HCT116 (cell line): ENCODE measurements around the gene TBC1D32. TPM values are rescaled to one million over a fixed set of nuclear protein-coding genes. Genes with fewer than 3 reads are reported as not detected.

ENCODE experiments used
- ATAC-seq: fragments of 200-7000 bp; cut with Tn5 transposase; 2 replicates; pipeline ENCODE4 v1.9.1; 2020; ENCODE audit warnings: mild to moderate bottlenecking, moderate library complexity
- BruUV-seq: library from RNA; stranded (reverse); fragments of 400-500 nt; replicated peaks from 2 replicates; lab custom pipeline; 2021; lab: Mats Ljungman, UMichigan
- CTCF ChIA-PET: fragments of 300-600 bp; sonication (Branson Sonifier 250); formaldehyde crosslinking; loops from one replicate; lab custom pipeline; 2021; ENCODE audit warnings: antibody characterized with exemption; lab: Charles Lee
- POLR2A ChIA-PET: fragments of 300-600, 350-600 bp; sonication (Branson Sonifier 250); formaldehyde crosslinking; loops from one replicate; lab custom pipeline; 2021; ENCODE audit warnings: antibody characterized with exemption; lab: Charles Lee
- RAD21 ChIA-PET, 2 experiments: fragments of 300-600 bp; sonication (Branson Sonifier 250); formaldehyde crosslinking; loops; one replicate each; lab custom pipeline; 2023; ENCODE audit warnings: low total read pairs in 2 of 2; ENCODE audit not compliant: uncharacterized antibody in 2 of 2, unreplicated experiment in 2 of 2, low non-redundant PET in 1 of 2; lab: Charles Lee
- DNase-seq: peaks from one replicate; pipeline ENCODE4 v3.0.0-alpha.2; 2010; ENCODE audit warnings: low read depth, low spot score
- H2AFZ ChIP-seq: fragments of 200-600 bp; shearing (Covaris generic), sonication (generic); 2 replicates; pipeline ENCODE4 v1.6.1; 2017; ENCODE audit warnings: low read depth, mixed run types, mixed read lengths, antibody characterized with exemption, low read length; ENCODE audit not compliant: poor library complexity, severe bottlenecking
- H3K27ac ChIP-seq: 2 replicates; pipeline ENCODE4 v1.5.1; 2012; ENCODE audit warnings: low read depth, low read length
- H3K27me3 ChIP-seq: fragments of 200-600 bp; sonication (generic); 2 replicates; pipeline ENCODE4 v1.6.1; 2016; ENCODE audit warnings: mixed run types, low read length, mixed read lengths; ENCODE audit not compliant: insufficient read depth
- H3K36me3 ChIP-seq, 2 experiments: fragments of 200-500 bp in 1 of 2; fragments of 200-600 bp in 1 of 2; sonication (Bioruptor generic) in 1 of 2; sonication (generic) in 1 of 2; 2 replicates each; pipeline versions ENCODE4 v1.5.1 to v1.6.1; 2014 to 2016; ENCODE audit warnings: low read length in 2 of 2, inconsistent platforms in 1 of 2, mixed read lengths in 1 of 2, mixed run types in 1 of 2; ENCODE audit not compliant: insufficient read depth in 2 of 2, control insufficient read depth in 1 of 2
- H3K4me1 ChIP-seq, 2 experiments: fragments of 200-600 bp in 1 of 2; sonication (generic) in 1 of 2; 2 replicates each; pipeline versions ENCODE4 v1.5.1 to v1.6.1; 2012 to 2017; ENCODE audit warnings: low read length in 2 of 2, inconsistent platforms in 1 of 2, mild to moderate bottlenecking in 1 of 2, mixed read lengths in 1 of 2, mixed run types in 1 of 2, moderate library complexity in 1 of 2; ENCODE audit not compliant: insufficient read depth in 2 of 2, control insufficient read depth in 1 of 2
- H3K4me2 ChIP-seq: fragments of 200-600 bp; sonication (generic); 2 replicates; pipeline ENCODE4 v1.6.1; 2017; ENCODE audit warnings: mixed run types, low read length, mixed read lengths
- H3K4me3 ChIP-seq, 2 experiments: fragments of 200-600 bp in 1 of 2; sonication (generic) in 1 of 2; replicated peaks in 1 of 2; 2 replicates each; pipeline ENCODE4 v1.5.1; 2011 to 2016; ENCODE audit warnings: low read length in 2 of 2, control low read depth in 1 of 2, low read depth in 1 of 2, mild to moderate bottlenecking in 1 of 2, mixed read lengths in 1 of 2, mixed run types in 1 of 2
- H3K79me2 ChIP-seq: fragments of 200-600 bp; sonication (generic); 2 replicates; pipeline ENCODE4 v1.6.1; 2017; ENCODE audit warnings: mild to moderate bottlenecking, mixed run types, low read length, moderate library complexity, mixed read lengths; ENCODE audit not compliant: insufficient read depth
- H3K9ac ChIP-seq: fragments of 200-600 bp; sonication (generic); 2 replicates; pipeline ENCODE4 v1.6.1; 2016; ENCODE audit warnings: low read length, mixed read lengths
- H3K9me2 ChIP-seq: fragments of 200-600 bp; sonication (generic), shearing (Covaris generic); 2 replicates; pipeline ENCODE4 v1.6.1; 2017; ENCODE audit warnings: mixed run types, mild to moderate bottlenecking, moderate library complexity; ENCODE audit not compliant: insufficient read depth
- H3K9me3 ChIP-seq, 2 experiments: fragments of 200-500 bp in 1 of 2; fragments of 200-600 bp in 1 of 2; sonication (Bioruptor generic) in 1 of 2; sonication (generic) in 1 of 2; 2 replicates each; pipeline ENCODE4 v1.6.1; 2014 to 2017; ENCODE audit warnings: low read length in 2 of 2, mixed read lengths in 2 of 2, inconsistent platforms in 1 of 2, low read depth in 1 of 2, mild to moderate bottlenecking in 1 of 2, mixed run types in 1 of 2, moderate library complexity in 1 of 2; ENCODE audit not compliant: control insufficient read depth in 1 of 2, insufficient read depth in 1 of 2
- H4K20me1 ChIP-seq: fragments of 200-600 bp; sonication (generic), shearing (Covaris generic); 2 replicates; pipeline ENCODE4 v1.6.1; 2017; ENCODE audit warnings: mixed run types, mild to moderate bottlenecking, moderate library complexity; ENCODE audit not compliant: insufficient read depth
- CBX3 ChIP-seq: IDR thresholded peaks from 2 replicates; pipeline ENCODE4 v1.6.1; 2012; ENCODE audit warnings: low read depth
- CEBPB ChIP-seq: IDR thresholded peaks from 2 replicates; pipeline ENCODE4 v1.6.1; 2012; ENCODE audit warnings: low read depth
- CTCF ChIP-seq, 3 experiments: fragments of 200-600 bp in 1 of 3; sonication (generic) in 1 of 3; IDR thresholded peaks in 2 of 3; conservative IDR thresholded peaks in 1 of 3; 2 replicates each; pipeline ENCODE4 v1.5.1; 2012 to 2017; ENCODE audit warnings: low read depth in 2 of 3, low read length in 2 of 3, antibody characterized with exemption in 1 of 3, borderline replicate concordance in 1 of 3, control low read depth in 1 of 3, mild to moderate bottlenecking in 1 of 3, mixed read lengths in 1 of 3, mixed run types in 1 of 3, moderate library complexity in 1 of 3; ENCODE audit not compliant: insufficient read depth in 1 of 3
- EGR1 ChIP-seq: IDR thresholded peaks from 2 replicates; pipeline ENCODE4 v1.6.1; 2012; ENCODE audit warnings: low read depth
- ELF1 ChIP-seq: IDR thresholded peaks from 2 replicates; pipeline ENCODE4 v1.6.1; 2012; ENCODE audit warnings: low read depth, borderline replicate concordance
- EZH2 ChIP-seq: fragments of 200-600 bp; sonication (generic); IDR thresholded peaks from 2 replicates; pipeline ENCODE4 v1.6.1; 2017; ENCODE audit warnings: antibody characterized with exemption, mixed run types
- FOSL1 ChIP-seq: IDR thresholded peaks from 2 replicates; pipeline ENCODE4 v1.6.1; 2012; ENCODE audit warnings: low read depth
- JUND ChIP-seq: IDR thresholded peaks from 2 replicates; pipeline ENCODE4 v1.6.1; 2012
- POLR2A ChIP-seq: IDR thresholded peaks from 2 replicates; pipeline ENCODE4 v1.7.0; 2011; ENCODE audit warnings: borderline replicate concordance; ENCODE audit not compliant: insufficient read depth, insufficient read length; ENCODE audit errors: extremely low read depth
- POLR2AphosphoS5 ChIP-seq: IDR thresholded peaks from 2 replicates; pipeline ENCODE4 v1.6.1; 2011; ENCODE audit warnings: mild to moderate bottlenecking, low read depth, low read length, moderate library complexity
- RAD21 ChIP-seq: IDR thresholded peaks from 2 replicates; pipeline ENCODE4 v1.6.1; 2012; ENCODE audit warnings: low read depth, mild to moderate bottlenecking
- REST ChIP-seq: IDR thresholded peaks from 2 replicates; pipeline ENCODE4 v1.6.1; 2012; ENCODE audit warnings: low read depth
- SIN3A ChIP-seq: IDR thresholded peaks from 2 replicates; pipeline ENCODE4 v1.6.1; 2012; ENCODE audit warnings: low read depth
- SP1 ChIP-seq: IDR thresholded peaks from 2 replicates; pipeline ENCODE4 v1.6.1; 2012; ENCODE audit warnings: low read depth
- SRF ChIP-seq: IDR thresholded peaks from 2 replicates; pipeline ENCODE4 v1.6.1; 2012; ENCODE audit warnings: low read depth
- TCF7L2 ChIP-seq: IDR thresholded peaks from 2 replicates; pipeline ENCODE4 v1.7.0; 2011; ENCODE audit warnings: borderline replicate concordance, inconsistent platforms; ENCODE audit not compliant: insufficient read depth, insufficient read length; ENCODE audit errors: extremely low read depth
- ZBTB33 ChIP-seq: IDR thresholded peaks from 2 replicates; pipeline ENCODE4 v1.6.1; 2011; ENCODE audit warnings: mild to moderate bottlenecking, low read length, moderate library complexity; ENCODE audit not compliant: insufficient replicate concordance; ENCODE audit errors: extremely low read depth
- ZFX ChIP-seq: fragments of 450-650 bp; IDR thresholded peaks from 2 replicates; pipeline ENCODE4 v1.6.1; 2017
- ZNF274 ChIP-seq: fragments of 200-500 bp; sonication (Bioruptor generic); IDR thresholded peaks from 2 replicates; pipeline ENCODE4 v1.6.1; 2014; ENCODE audit warnings: mild to moderate bottlenecking, low read depth, low read length, inconsistent platforms
- intact Hi-C: fragments of 100-400 bp; cut with micrococcal nuclease; formaldehyde crosslinking; loops from 2 replicates; pipeline ENCODE4 v1.10.0; 2022
- total RNA-seq: library from RNA; stranded (reverse); gene quantifications from one replicate; pipeline ENCODE4 v1.2.1, GENCODE V29; 2021; ENCODE audit not compliant: unreplicated experiment

TBC1D32 gene
- total RNA-seq, 1 experiment from 2014 or later, result 13.8 TPM

DNA sequence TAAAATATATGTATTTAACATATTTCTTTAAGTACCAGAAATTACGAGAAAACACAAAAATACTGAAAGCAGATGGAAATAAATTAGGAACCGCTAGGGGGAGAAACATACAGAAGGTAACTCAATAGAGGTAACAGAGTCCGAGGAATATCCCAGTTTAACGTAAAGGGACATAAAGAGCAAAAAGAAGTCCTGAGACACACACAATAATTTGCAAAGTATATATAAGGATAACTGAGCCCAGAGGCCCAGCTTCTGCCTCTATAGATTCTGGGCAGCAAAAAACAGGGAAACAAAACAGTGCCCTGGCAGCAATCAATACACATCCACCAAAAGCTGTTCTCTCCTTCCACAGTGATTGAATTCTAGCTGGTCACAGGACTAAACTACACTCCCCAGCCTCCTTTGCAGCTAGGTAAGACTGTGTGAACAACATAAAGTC is 15.1 kb downstream of the TBC1D32 start:
- ChIA-PET RAD21 (no interaction called here), POLR2A (interaction anchor here (1.3 kb wide), 1 partner anchor 15 kb away, joined by 3 read pairs; the partner anchor contains the start of gene TBC1D32)
- H3K4me2 ChIP-seq, result no peak overlapping the region
- H3K4me3 ChIP-seq, result no peak overlapping the region
- no peaks in the 10 kb centered on the region for H3K9me3 ChIP-seq
- no peaks in the 10 kb centered on the region for H3K27me3 ChIP-seq
- no peaks in the 10 kb centered on the region for H3K79me2 ChIP-seq
- H3K9me2 ChIP-seq, result no peaks in the 10 kb centered on the region
- DNase-seq (no peak), ATAC-seq (no peak)
- no peak overlapping the region for H2AFZ ChIP-seq
- no peak overlapping the region for H3K27ac ChIP-seq
- no peaks in the 10 kb centered on the region; a peak in 1 of 4 replicates for H3K4me1 ChIP-seq
- no TSS peak for BruUV-seq
- H3K9ac ChIP-seq, result no peak overlapping the region
- intact Hi-C loops, result no loop called here
- H3K36me3 ChIP-seq, result peaks cover 0 to 2% of the 10 kb centered on the region in 2 experiments; a peak in 1 of 4 replicates
- H4K20me1 ChIP-seq, result no peaks in the 10 kb centered on the region
- TF ChIP-seq TCF7L2 (no peak), SP1 (no peak), EZH2 (no peak), FOSL1 (no peak), CEBPB (no peak), RAD21 (no peak), ZFX (no peak), JUND (no peak), SIN3A (no peak), EGR1 (no peak), ZBTB33 (no peak), ZNF274 (no peak), POLR2AphosphoS5 (no peak), REST (no peak), SRF (no peak), POLR2A (no peak), ELF1 (no peak), CTCF (IDR thresholded peaks at IDR 0.05 in 2 of 3, conservative IDR thresholded peaks at IDR 0.05 in 1 of 3; ENCODE audit: borderline replicate concordance in 1 of 3, insufficient read depth in 1 of 3, low read depth in 2 of 3, low read length in 2 of 3) (no peak), CBX3 (no peak)
- TF ChIP-seq, all 23 proteins: peak for 0
- CTCF ChIA-PET, result interaction anchor here (1.2 kb wide), 1 partner anchor 13 kb away, joined by 3 read pairs; no protein-coding TSS in a partner anchor
